DMS 273 treated with DMSO at 0.1 percent for 48 hours (cell line): Measurements from ENCODE around the gene DYSF.
"Not testable (repeated sequence)": the region's sequence is repeated elsewhere in the genome, so short reads cannot be mapped to it uniquely, and the experiment has no call there.

ENCODE experiments used
- DNase-seq: peaks from one replicate; lab custom pipeline; 2025; lab: John Stamatoyannopoulos, UW

The DYSF gene

GRCh38 chr2:71453404-71454220 lies at the start of gene DYSF:
Gene DYSF (plus strand): TSS chr2:71453561.
- DNase-seq = no peak

DNA sequence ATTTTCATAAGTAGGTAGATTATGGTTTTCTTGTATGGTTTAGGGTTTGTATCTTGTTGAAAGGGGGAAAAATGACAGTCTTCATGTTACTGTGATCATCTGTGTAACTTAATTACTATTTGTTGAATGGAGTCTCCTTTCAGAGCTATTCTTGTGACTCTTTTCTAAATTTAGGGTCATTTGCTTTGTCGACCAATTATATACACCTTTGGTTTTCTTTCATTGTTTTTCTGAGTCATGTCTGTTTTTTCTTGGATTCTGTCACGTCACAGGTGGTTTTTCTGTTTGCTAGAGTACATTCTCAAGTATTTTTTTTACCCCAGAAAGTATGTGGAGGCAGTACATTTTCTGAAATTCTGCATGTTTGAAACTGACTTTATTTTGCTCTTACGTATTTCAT lies 43.8 kb upstream of the DYSF start:
- DNase-seq = no peak

DNA sequence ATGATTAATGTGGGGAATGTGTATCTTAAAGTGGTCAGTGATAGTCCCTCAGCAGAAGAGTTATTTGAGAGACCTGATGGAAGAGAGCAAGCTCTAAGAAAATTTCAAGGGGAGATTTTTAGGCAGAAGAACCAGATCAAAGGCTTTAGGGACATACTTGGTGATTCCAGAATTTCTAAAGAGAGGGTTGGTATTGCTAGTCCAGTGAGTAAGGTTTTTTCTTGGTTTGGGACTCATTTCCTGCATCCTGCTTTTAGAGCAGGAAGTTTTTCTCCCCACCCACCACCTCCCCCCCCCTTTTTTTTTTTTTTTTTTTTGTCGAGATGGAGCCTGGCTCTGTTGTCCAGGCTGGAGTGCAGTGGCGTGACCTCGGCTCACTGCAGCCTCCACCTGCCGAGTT lies 42.7 kb upstream of the DYSF start:
- DNase-seq = no peak

DNA sequence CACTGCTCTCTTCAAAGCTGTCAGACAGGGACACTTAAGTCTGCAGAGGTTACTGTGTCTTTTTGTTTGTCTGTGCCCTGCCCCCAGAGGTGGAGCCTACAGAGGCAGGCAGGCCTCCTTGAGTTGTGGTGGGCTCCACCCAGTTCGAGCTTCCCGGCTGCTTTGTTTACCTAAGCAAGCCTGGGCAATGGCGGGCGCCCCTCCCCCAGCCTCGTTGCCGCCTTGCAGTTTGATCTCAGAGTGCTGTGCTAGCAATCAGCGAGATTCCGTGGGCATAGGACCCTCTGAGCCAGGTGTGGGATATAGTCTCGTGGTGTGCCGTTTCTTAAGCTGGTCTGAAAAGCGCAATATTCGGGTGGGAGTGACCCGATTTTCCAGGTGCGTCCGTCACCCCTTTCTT lies 36.5 kb upstream of the DYSF start:
- DNase-seq = not testable (repeated sequence)

- DNase-seq = no peak
These were observed 35.8 kb upstream of the DYSF start for GRCh38 chr2:71417300-71418202.

DNA sequence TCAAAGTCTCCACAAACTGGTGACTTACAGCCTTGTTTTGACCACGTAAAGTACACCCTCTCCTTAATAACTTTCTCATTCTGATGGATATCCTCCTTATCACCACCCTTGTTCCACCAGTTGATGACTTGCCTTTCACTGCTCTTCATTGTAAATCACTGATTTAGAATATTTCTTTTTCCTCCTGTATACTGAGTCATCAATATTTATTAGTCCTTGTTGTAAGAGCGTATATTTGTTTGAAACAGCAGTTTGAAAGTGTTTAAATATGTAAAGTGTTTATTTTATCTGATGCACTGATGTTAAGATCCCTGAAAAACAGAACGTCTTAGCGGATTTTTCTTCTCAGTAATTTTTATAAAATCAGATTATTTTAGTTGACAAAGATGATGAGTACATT lies 34.2 kb upstream of the DYSF start:
- no peak for DNase-seq

DNA sequence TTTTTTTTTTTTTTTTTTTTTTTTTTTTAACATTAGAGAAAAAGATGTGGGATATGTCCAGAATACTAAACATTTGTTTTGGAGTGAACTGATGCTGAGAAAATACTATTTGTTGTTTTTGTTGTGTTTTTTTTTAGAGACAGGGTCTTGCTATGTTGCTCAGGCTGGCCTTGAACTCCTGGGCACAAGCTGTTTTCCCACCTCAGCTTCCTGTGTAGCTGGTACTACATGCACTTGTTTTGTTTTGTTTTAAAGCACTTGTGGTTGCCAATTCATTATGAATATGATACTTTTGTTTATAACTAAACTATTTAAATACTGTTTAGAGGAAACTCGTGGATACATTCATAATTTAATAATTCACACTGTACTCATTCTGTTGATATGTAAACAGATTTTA lies 33.4 kb upstream of the DYSF start:
- no peak for DNase-seq

- DNase-seq = no peak
These were observed 30.6 kb upstream of the DYSF start for GRCh38 chr2:71422786-71423185.

DNA sequence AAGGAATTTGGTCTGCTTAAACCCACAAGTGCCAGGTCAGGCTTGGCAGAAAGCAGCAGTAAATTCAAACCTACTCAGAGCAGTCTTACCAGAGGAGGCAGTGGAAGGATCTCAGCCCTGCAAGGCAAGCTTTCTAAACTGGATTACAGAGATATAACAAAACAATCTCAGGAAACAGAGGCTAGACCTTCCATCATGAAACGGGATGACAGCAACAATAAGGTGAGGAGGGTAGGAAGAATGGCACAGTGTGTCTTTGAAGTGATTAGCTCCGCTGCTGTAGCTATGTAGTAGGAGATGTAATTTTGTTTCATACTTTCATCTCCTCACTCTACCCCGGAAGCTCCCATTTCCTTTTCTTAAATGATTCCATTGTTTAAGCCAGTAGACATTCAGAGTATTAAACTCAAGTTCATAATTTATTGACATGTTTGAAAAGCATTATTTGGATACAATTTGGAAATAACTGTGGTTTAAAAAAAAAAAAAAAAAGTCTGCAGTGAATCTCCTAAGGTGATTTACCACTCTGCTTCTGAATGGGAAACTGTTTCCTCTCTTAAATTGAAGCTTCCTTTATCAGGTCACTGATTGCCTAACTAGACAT lies 29.4 kb upstream of the DYSF start:
- DNase-seq = no peak

GRCh38 chr2:71426721-71427120 lies 26.6 kb upstream of the DYSF start:
- no peak for DNase-seq

- no peak for DNase-seq
These were observed 24.6 kb upstream of the DYSF start for GRCh38 chr2:71428472-71429383.

- DNase-seq = not testable (repeated sequence)
These were observed 8.2 kb upstream of the DYSF start for GRCh38 chr2:71445142-71445541.

- DNase-seq = no peak
These were observed 6.9 kb upstream of the DYSF start for GRCh38 chr2:71446505-71446904.

DNA sequence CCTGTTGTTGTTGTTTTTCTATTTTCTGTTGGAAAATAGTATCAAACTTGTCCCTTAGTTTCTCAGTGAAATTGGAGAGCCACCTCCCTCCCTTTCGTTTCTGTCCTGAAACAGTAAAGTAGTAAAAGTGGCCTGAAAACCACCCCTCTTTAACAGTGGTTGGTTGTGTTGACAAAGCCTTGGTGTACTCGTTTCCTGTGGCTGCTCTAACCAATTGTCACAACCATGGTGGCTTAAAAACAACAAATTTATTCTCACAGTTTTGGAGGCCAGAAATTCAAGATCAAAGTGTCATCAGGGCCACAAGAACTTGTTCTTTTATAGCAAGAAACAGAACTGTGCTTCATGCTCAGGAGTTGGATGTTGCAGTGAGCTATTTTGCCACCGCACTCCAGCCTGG lies 4.0 kb upstream of the DYSF start:
- no peak for DNase-seq

DNA sequence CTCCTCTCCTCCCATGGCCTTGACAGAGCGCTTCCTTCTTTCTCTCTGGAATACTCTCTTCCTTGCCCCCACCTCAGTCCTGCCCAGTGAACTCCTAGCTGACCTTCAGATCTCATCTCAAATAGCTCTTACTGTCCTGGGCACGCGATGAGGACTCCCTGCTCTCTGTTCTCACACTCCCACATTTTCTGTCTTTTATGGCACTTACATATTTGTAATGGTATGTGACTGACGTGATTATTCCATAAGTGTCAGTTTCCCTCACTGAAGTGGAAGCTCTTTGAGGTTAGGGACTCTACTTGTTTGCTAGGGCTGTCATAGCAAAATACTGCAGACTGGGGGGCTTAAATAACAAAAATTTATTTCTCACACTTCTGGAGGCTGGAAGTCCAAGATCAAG lies 1.7 kb upstream of the DYSF start:
- no peak for DNase-seq

DNA sequence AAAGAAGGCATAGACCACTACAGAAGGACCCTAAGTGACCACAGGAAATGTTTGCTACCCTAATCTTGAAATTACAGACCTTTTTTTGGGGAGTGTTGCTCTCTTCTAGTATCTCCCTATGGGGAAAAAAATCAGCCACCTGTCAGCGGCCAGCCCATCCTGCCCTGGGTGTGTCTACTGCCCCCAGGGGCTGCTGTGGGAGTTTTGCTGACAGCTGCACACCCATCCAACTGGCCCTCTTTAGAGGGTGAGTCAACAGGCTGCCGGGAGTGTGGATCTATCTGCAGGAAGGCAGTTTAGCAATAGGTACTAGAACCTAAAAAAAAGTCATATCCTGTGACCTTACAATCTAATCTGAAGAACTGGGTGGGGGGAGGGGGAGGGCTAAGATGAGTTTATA lies 796 bp upstream of the DYSF start:
- DNase-seq = no peak

DNA sequence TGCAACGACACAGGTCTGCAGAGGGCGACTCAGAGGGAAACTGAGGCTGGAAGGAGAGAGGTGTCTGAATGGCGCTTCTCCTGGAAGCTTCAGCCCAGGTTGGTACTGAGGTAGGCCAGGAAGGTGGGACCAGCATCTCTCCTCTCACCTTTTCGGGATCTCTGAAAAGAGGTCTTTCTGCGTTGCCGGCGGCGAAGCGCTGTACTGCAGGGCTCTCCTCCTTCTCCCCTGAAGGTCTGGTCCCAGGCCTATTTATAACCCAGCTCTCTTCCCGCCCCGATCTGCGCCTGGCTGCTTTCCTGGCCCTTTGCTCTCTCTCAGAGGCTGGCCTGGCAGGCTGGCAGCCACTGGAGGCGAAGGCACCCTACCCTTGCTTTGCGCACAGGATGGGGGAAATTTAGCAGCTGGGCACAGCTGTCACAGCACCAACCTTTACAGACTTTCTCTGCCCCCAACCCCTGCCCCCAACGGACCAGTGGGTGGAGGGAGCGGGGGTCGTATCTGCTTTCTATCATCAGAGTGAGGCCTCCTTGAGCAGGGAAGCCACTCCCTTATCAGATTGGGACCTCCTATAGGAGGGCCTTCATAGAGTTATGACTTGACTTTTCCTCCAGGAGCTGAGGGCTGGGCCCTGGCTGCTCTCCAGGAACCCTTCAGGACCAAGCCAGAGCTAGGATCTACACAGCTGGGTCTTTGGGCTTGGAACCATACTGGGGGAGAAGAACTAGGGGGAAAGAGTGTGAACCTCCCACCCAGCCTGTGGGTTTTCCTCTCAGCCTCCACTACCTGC lies 1.1 kb downstream of the DYSF start:
- no peak for DNase-seq

DNA sequence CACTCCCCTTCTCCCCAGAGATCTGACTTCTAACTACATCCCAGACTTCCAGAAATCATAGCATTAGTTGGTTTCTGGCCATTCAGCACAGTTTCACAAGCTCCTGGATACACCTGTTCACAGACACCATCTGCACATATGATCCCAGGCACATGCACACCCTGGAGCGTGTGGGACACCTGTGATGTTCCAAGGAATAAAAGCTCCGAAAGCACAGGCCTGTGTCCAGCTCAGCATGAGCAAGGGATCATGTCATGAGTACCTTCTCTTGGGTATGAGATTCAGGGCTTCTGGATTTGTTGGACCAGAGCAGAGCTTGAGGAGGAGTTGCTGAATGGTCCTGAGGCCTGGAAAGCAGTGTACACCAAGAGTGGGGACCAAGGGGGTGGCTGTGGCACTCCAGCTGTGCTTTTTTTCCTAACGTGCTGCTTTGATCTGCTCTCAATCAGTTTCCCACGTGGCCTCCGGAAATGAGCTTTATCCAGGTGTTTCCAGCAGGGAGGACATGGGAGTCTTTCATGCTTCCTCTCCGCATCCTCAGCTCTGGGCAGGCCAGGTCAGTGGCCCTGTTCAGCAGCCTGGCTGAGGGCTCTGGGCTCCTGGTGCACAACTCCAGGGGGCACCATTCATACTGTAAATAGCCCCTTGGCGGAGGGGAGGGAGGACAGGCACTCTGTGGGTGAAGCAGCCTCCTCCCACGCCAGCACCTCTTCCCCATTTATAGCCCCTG lies 1.8 kb downstream of the DYSF start:
- no peak for DNase-seq

DNA sequence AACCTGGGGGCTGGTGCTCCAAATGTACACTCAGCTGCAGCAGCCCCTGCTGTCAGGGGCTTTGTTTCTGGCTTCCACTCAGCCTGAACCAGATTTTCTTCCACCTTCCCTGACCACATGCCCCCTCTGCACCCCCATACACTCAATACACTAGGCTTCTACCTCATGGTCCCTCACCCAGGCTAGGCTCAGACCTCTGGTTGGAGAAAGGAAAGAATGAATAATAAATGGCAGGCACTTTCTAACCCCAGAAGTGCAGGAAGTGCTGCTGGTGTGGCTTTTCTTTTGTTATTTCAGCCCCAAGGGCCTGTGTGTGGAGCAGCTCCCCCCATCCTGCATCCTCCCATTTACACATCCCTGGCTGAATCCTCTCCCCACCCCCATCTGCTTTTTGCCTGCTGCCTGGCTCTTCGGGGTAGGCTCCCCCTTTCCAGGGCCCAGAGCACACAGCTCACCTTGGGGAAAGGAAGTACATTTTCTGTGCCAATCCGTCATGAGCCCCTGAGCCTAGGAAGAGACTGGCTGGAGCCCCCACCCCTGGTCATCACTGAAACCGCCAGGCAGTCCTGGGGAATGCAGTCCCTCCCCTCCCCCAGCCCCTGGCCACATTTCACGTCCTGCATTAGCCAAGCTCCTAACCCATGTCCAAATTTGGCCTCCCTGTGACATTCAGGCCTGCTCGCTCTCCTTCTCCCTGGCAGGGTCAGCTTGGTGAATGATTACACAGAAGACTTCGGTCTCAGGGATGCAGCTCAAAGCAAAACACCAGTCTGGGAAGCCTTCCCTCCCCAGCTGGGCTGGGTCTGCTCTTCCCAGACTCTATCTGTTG lies 2.6 kb downstream of the DYSF start:
- no peak for DNase-seq
